ENCODE measurements around the gene MARCKS.

DNA sequence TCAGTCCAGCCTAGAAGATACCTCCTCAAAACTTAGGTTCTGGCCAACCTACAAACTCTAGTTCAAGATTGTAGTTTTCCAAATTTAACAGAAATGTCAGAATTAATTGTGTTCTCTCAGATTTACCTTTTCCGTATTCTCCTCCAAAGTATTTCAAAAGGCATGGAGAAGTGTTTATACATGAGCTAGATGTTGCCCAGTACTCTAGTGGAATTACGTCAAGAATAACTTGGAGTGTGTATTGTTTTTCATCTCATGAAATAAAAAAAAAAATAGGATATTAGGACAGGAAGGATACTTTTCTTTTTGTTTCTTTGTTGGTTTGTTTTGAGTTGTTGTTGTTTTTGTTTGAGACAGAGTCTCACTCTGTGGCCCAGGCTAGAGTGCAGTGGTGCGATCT, 32.3 kb upstream of the MARCKS start:
- TF ChIP-seq, protein P1, sequence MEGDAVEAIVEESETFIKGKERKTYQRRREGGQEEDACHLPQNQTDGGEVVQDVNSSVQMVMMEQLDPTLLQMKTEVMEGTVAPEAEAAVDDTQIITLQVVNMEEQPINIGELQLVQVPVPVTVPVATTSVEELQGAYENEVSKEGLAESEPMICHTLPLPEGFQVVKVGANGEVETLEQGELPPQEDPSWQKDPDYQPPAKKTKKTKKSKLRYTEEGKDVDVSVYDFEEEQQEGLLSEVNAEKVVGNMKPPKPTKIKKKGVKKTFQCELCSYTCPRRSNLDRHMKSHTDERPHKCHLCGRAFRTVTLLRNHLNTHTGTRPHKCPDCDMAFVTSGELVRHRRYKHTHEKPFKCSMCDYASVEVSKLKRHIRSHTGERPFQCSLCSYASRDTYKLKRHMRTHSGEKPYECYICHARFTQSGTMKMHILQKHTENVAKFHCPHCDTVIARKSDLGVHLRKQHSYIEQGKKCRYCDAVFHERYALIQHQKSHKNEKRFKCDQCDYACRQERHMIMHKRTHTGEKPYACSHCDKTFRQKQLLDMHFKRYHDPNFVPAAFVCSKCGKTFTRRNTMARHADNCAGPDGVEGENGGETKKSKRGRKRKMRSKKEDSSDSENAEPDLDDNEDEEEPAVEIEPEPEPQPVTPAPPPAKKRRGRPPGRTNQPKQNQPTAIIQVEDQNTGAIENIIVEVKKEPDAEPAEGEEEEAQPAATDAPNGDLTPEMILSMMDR (conservative IDR thresholded peaks at IDR 0.05) = no peak
- TF ChIP-seq EZH2 (IDR thresholded peaks at IDR 0.05; ENCODE audit: low read depth) = no peak
